Tibial nerve (tissue), 3 donors: ENCODE measurements around the gene ADAR.

ENCODE experiments used
- EP300 ChIP-seq, 2 donors: sonication (generic); formaldehyde crosslinking; IDR thresholded peaks; one replicate each; pipeline ENCODE4 v1.6.1; 2017; ENCODE audit warnings: antibody characterized with exemption in 2 of 2, mild to moderate bottlenecking in 1 of 2
- POLR2A ChIP-seq, 2 donors: fragments of 450-650 bp; IDR thresholded peaks; one replicate each; pipeline ENCODE4 v1.6.1; 2017; ENCODE audit warnings: antibody characterized with exemption in 2 of 2, mild to moderate bottlenecking in 2 of 2, moderate library complexity in 2 of 2

GRCh38 chr1:154575951-154576566 lies 31.9 kb downstream of the ADAR start:
- no peak for TF ChIP-seq POLR2A (IDR thresholded peaks at IDR 0.05)
- no peak for TF ChIP-seq EP300 (IDR thresholded peaks at IDR 0.05)
